GM12892 (cell line): Measurements from ENCODE around the gene TMC5.

Experiments
- POLR2A ChIP-seq: IDR thresholded peaks from 2 replicates; pipeline ENCODE4 v1.6.1; 2011; ENCODE audit warnings: low read depth, low read length, control low read depth
- POLR2AphosphoS5 ChIP-seq: IDR thresholded peaks from 2 replicates; pipeline ENCODE4 v1.6.1; 2011; ENCODE audit warnings: low read depth, low read length, control low read depth
- TAF1 ChIP-seq: IDR thresholded peaks from 2 replicates; pipeline ENCODE4 v1.6.1; 2011; ENCODE audit warnings: low read depth, mild to moderate bottlenecking, control low read depth, low read length, borderline replicate concordance

- no peak for TF ChIP-seq POLR2AphosphoS5
- no peak for TF ChIP-seq POLR2A
- TF ChIP-seq TAF1: no peak
Observed at GRCh38 chr16:19410435-19411171, 7.1 kb upstream of the TMC5 start.
